CD4-positive, alpha-beta T cell treated with Interleukin-15 for 4 hours (primary cell): ENCODE measurements around the gene RPS16.

ENCODE experiments used
- DNase-seq: peaks from one replicate; pipeline ENCODE4 v3.0.0-alpha.2; 2020; ENCODE audit warnings: low spot score

Gene RPS16

DNA sequence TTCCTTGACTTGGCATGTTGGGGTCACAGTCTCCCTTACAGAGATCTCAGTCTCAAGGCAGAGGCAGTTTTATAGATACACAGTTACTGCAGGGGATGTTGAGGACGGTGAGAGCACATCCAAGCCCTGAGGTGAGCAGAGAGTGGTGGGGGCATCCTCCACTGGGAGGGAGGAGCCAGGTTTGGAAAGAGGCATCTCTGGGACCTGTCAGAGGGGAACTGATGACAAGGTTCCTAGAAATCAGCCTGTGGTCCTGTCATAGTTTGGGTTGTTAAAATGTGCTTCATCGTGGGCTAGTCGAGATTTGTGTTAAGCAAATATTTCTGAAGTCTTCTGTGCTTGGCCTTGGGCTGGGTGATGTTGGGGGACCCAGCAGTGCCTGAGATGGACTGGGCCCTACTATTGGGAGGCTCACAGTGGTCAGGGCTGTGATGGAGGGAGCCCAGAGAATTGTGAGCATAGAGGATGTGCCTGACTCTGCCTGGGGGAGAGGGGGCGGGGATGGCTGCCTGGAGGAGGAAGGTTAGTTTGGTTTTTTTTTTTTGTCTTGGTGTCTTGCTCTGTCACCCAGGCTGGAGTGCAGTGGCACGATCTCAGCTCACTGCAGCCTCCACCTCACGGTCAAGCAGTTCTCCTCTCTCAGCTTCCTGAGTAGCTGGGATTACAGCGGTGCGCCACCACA lies 13.5 kb upstream of the RPS16 start:
- DNase-seq: peak; percentile 14

DNA sequence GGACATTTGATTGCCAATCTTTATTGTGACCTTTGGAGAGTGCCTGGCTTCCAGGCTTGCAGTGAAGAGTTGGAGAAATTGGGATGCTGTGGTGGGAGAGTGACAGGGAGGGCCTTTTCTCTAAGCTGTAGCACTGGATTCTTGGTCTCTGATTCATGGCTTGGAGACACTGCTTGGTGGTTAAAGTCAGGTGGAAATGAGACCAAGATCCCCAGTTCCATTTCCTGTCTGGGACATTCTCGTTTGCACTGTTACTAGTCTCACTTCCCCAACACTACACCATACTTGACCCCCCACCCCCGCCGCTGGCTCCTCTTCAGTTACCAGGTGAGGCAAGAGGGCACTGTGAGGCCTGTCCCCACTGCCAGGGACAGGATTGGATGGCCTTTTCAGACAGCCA lies 12.5 kb upstream of the RPS16 start:
- no peak for DNase-seq

DNA sequence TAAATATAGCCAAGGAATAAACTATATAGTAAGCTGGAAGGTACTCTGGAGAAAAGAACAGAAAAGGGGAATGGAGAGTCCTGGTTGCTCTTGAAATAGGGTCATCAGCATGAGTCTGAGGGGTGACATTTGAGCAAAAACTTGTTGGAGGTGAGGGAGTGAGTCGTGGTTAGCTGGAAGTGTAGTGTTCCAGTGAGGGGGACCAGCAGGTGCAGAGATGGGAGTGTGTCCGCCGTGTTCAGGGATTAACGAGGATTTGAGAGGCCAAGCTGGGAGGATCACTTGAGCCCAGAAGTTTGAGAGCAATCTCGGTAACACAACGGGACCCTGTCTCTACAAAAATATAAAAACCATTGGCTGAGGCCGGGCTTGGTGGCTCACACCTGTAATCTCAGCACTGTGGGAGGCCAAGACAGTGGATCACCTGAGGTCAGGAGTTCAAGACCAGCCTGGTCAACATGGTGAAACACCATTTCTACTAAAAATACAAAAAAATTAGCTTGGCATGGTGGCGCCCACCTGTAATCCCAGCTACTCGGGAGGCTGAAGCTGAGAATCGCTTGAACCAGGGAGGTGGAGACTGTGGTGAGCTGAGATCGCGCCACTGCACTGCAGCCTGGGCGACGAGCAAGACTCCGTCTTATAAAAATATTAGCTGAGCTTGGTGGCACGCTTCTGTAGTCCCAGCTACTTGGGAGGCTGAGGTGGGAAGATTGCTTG lies 10.8 kb upstream of the RPS16 start:
- DNase-seq: no peak

DNA sequence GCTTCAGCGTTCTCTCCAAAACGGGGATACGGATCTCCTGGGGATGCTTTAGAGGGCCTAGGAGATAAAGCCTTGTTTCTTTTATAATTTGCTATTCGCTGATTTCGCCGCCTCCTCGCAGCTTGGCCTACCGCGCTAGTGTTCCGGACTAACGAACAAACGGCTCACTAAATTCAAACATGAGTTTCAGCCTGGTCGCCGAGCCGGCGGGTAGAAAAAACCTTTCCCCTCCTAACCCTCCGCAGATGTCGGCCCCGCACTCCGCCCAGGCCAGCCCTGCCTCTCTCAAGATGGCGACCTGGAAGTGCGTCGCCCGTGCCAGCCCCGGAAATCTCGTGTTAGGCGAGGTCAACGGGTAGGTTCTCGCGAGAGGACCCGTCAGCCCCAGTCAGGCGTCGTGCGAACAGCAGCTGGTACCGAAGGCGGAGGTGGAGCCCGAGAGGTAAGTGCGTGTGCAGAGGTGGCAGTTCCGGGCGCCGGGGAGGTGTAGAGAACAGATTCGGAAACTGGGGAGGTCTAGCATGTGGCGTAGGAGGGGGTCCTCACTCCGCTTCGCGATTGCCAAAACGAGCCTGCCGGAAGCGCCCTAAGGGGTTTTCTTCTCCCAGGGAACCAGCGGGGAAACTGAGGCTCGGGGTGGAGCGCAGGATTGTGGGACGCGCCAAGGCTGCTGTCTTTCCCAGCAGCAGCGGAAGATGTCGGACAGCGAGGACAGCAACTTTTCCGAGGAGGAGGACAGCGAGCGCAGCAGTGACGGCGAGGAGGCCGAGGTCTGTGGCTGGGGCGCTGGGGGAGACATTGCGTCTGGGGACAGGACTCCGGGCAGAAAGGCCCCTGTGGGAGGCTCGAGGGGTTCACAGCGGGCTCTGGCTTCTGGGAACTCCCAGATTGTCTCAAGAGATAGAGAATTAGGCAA lies 9.7 kb upstream of the RPS16 start, which contains the start of gene SUPT5H:
TSS of gene SUPT5H (plus strand) at position 387 of the 916 bp plus-strand sequence. CDS start at position 696, 309 bp downstream.
- DNase-seq: peak; percentile 99

DNA sequence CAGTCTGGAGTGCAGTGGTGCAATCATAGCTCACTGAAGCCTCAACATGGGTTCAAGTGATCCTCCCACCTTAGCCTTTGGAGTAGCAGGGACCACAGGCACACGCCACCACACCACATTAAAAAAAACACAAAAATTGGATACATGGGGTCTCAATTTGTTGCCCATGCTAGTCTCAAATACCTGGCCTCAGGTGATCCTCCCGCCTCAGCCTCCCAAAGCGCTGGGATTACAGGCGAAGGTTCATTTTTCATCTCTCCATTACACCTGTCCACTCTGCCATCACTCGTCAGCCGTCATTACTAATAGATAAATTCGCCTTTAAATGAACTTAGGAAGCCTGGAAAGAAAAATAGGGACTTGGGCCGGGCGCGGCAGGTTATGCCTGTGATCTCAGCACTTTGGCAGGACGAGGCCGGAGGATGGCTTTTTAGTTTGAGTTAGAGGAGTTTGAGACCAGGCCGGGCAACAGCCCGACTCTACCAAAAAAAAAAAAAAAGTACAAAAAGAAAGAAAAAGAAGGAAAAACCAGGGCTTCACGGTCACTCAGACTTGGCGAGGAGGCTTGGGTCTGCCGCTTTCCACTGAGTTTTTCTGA lies 8.9 kb upstream of the RPS16 start:
- DNase-seq: no peak

DNA sequence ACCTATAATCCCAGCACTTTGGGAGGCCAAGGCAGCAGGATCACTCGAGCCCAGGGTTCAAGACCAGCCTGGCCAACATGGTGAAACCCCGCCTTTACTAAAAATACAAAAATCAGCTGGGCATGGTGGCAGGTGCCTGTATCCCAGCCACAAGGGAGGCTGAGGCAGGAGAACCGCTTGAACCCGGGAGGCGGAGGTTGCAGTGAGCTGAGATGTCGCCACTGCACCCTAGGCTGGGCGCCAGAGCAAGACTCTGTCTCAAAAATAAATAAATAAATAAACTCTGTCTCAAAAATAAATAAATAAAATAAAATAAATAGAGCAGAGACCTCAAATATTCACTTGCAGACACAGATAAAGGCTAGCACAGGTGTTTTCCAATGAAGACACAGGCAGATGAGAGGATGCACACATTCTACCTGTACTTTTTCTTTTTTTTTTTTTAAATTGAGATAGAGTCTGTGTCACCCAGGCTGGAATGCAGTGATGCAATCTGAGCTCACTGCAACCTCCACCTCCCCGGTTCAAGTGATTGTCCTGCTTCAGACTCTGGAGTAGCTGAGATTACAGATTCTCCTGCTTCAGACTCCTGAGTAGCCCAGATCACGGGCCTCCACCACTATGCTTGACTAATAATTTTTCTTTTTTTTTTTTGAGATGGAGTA lies 2.7 kb upstream of the RPS16 start:
- no peak for DNase-seq

DNA sequence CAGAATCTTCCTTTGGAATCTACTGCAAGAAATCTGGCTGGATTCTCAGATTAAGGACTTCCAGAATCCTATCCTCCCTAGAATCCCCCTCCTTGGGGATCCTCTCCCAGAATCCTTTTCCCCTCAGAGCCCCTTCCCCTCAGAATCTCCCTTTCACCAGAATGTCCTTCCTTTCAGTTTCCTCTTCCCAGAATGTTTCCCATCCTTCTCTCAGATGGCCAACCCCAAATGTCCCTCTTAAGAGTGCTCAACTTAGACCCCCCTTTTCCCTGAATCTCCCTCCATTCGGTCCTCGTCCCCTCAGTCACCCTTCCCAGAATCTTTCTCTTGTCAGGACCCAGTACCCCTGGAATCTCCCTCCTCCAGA lies 584 bp upstream of the RPS16 start:
- DNase-seq: no peak

DNA sequence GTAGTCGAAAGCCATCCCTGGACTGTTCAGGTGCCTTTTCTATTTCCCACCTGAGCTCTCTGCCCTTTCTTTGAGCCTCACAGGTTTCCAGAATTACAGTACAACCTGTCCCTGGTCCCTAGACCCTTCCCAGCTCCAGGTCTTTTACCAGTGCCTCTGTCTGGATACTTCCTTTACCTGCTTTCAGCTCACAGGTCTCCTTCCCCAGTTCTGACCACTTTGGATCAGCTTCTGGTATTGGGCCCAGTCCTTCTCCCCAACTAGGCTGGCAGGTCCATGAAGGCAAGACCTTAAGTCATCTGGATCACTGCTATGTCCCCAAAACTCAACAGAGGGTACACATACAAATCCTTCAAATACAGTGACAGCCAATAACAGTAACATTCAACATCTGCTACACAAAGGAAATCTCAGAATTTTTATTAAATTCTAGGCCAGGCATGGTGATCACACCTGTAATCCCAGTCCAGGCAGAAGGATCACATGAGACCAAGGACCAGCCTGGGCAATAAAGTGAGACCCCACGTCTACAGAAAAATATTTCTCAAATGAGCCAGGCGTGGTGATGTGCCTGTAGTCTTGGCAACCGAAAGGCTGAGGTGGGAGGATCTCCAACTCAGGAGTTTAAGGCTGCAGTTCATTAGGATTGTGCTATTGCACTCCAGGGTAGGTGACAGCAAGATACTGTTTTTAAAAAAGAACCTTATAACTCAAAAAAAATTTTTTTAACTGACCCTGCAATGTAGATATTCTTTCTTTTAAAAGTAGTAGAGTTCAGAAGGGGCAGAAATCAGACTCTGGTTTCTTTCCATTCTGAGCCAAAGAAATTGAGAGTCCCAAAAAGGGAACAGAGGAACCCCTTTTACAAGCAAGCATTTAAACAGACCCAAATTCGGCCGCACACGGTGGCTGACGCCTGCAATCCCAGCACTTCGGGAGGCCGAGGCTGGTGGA lies 1.3 kb downstream of the RPS16 start:
- DNase-seq: no peak

DNA sequence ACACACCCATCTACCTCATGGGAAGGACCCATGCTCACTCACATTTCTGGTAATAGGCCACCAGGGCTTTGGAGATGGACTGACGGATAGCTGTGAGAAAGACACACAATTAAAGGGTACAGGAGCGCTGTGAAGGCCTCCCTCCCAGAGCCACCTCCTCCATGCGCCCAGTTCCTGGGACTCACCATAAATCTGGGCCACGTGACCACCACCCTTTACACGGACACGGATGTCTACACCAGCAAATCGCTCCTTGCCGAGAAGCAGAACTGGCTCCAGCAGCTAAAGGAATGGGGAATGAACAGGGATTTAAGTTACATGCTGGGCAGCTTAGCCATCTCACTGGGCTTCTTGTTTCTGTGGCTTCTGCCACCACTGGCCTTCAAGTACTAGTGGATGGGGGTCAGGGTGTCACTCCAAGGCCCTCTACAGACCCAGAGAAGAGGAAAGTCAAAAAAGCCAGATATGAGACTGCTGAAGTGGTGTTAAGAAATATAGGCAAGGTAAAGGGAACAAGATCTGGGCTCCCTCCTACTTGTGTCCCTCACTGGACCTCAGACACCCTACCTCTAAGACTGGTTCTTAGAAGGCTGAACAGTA lies 2.2 kb downstream of the RPS16 start:
- DNase-seq: no peak

DNA sequence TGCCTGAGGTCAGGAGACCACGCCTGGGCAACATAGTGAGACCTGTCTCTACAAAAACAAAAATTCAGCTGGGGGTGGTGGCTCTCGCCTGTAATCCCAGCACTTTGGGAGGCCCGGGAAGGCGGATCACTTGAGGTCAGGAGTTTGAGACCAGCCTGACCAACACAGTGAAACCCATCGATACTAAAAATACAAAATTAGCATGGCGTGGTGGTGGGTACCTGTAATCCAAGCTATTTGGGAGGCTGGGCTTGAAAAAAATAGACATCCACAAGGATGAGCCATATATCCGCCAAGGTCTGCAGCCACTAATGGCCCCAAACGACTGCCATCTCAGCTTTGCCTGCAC lies 3.1 kb downstream of the RPS16 start:
- DNase-seq: no peak

DNA sequence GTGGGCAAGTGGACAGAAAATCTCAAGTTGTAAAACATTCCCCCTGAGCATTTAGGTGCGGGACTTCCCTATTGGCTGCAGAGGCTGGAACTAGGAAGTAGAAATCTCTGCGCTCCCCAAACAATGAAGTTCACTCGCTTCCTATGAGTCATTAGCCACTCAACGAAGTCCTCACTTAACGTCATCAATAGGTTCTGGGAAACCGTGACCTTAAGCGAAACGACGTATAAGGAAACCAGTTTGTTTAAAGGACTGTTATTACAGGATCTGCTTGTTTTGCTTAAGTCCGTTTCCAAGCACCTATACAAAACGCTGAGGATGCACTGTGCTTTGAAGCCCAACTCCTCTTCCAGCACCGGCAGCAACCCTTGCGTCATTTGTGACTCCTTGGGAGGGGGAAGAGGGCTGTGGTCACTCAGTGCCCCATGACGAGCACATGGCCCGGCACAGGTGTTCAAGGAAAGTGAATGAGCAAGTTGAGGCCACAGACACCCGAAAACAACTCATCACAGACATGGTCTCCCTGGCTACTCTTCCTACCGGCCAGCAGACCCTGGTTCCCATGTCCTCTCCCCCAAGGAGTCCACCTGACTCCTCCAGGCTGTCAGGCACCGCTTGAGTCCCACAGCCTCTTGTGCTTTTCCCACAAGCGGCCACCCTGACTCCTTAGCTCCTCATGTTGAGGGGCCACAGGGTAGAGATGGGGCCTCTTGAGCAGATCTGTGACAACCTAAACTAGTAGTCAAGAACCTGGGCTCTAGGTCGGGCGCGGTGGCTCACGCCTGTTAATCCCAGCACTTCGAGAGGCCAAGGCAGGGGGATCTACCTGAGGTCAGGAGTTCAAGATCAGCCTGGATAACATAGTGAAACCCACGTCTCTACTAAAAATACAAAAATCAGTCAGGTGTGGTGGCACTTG lies 4.8 kb downstream of the RPS16 start:
- peak; percentile 80 for DNase-seq

DNA sequence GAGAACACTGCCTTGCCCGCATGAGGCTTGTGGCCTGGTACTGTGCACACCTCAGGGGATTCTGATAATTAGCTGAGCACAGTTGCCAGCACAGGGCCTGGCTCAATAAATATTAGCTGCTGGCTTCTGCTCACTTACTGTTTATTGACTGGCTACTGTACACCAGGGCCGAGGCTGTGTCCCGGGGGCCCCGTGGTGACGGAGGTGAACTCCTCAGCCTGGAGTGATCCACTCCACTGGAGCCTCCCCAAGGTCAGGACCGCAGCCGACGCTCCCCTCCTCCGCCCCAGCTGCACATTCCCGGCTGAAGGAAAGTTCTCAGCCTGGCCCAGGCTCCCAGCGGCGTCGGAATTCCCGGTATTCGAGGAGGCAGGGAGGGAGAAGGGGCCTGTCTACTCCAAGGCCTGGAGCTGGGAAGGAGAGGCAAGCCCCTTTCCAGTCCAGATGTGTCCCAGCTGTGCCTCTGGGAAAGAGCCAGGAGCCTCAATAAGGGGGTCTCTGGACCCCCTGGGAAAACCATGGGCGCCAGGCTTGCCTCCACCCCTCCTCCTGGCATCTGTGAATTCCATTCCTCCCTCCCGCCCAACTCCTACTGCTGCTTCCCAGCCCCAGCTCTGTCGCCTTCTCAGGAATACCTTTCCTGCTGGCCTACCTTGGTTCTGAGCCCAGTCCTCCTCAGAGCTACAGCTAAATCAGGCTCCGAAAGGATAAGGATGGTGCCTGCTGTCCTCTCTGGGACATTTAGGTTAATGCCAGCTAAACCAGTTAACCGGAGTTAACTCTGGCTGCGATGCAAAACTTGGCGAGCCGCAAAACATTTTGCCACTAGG lies 7.3 kb downstream of the RPS16 start:
- DNase-seq: no peak

DNA sequence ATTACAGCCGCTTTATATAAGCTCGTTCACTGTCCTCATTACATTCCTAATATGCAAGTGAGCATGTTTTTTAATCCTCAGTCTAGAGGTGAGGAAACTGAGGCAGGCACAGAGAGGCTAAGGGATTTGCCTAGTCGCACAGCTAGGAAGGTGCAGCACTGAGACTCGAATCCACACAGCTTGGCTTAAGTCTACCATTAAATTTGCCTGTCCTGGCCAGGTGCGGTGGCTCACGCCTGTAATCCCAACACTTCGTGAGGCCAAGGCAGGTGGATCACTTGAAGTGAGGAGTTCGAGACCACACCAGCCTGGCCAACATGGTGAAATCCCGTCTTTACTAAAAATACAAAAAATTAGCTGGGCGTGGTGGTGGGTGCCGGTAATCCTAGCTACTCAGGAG lies 8.0 kb downstream of the RPS16 start:
- DNase-seq: no peak

DNA sequence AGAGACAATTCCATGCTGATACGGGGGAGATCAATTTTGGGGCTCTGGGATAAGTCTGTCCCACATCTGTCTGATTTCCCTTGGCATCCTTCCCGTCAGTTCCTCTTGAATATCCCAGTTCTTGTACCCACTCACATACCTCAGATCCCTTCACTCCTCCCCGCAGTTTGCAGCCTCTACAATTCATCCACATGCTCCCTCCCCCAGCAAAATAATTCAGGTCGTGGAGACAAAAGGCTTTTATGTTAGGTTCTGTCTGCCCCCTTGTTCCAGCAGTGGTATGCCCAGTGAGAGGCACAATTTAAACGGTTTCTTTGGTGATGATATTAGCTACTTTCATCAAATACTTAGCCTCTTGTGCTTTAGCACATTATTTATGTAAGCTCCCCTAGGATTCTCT lies 9.6 kb downstream of the RPS16 start:
- DNase-seq: no peak

DNA sequence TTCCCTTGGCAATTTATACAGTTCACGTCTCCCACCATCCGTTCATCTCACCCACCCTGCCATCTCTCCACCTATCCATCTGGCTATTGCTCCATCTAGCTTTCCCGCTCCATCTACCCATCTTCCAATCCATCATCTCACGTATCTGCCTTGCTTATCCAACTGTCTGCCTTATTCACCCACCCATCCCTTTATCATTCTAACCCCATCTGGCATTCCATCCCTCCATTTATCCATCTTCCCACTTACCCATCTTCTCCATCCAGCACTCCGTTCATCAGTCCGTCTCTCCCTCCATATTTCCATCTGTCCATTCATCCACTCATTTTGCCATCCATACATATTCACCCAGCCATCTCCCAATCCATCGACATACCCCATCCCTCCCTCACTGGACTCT lies 10.0 kb downstream of the RPS16 start:
- DNase-seq: no peak

DNA sequence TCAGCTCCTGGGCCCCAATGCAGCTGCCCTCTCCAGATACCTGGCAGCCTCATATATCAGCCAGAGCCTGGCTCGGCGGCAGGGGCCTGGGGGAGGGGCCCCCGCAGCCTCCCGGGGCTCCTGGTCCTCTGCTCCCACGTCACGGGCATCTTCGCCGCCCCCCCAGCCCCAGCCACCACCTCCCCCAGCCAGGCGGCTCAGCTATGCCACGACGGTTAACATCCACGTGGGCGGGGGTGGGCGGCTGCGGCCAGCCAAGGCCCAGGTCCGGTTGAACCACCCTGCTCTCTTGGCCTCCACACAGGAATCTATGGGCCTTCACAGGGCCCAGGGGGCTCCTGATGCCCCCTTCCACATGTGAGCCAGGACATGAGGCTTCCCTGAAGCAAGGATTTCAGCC lies 10.8 kb downstream of the RPS16 start:
- DNase-seq: no peak

DNA sequence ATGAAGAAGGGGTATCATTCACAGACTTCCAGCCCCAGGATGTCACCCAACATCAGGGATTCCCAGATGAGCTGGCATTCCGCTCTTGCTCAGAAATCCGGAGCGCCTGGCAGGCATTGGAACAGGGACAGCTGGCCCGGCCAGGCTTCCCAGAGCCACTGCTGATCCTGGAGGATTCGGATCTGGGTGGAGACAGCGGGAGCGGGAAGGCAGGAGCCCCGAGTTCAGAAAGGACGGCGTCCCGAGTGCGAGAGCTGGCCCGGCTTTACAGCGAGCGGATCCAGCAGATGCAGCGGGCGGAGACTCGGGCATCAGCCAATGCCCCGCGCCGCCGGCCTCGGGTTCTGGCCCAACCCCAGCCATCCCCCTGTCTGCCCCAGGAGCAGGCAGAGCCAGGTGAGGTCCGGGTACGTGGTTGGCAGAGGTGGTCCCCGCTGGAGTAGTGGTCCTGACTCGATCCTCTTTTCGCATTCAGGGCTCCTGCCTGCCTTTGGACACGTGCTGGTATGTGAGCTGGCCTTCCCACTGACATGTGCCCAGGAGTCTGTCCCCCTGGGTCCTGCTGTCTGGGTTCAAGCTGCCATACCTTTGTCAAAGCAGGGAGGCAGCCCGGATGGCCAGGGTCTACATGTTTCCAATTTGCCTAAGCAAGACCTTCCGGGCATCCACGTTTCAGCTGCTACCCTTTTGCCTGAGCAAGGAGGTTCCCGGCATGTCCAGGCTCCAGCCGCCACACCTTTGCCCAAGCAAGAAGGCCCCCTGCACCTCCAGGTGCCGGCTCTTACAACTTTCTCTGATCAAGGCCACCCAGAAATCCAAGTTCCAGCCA lies 12.3 kb downstream of the RPS16 start:
- no peak for DNase-seq
